MCF 10A (cell line): ENCODE measurements around the gene SLC2A1. TPM values are rescaled to one million over a fixed set of nuclear protein-coding genes. Genes with fewer than 3 reads are reported as not detected.

Experiments
- BruUV-seq: library from RNA; stranded (reverse); fragments of 400-500 nt; replicated peaks from 2 replicates; lab custom pipeline; 2021; lab: Mats Ljungman, UMichigan
- CTCF ChIA-PET: fragments of 300-600 bp; sonication (Branson Sonifier 250); formaldehyde crosslinking; extraction: SDS; loops from one replicate; lab custom pipeline; 2021; ENCODE audit warnings: antibody characterized with exemption, inconsistent platforms; lab: Yijun Ruan, JAX
- POLR2A ChIA-PET: fragments of 300-600, 350-650 bp; sonication (Branson Sonifier 250); formaldehyde crosslinking; extraction: SDS; loops from one replicate; lab custom pipeline; 2020; ENCODE audit warnings: antibody characterized with exemption, inconsistent platforms; lab: Yijun Ruan, JAX
- DNase-seq: peaks from one replicate; pipeline ENCODE4 v3.0.0-alpha.2; 2018; ENCODE audit not compliant: unreplicated experiment
- H3K27ac Mint-ChIP-seq: one replicate; pipeline ENCODE4 v1.8.0; 2022; ENCODE audit warnings: mild to moderate bottlenecking, low read depth, mixed read lengths; ENCODE audit not compliant: unreplicated experiment
- H3K27me3 Mint-ChIP-seq: one replicate; pipeline ENCODE4 v1.8.0; 2022; ENCODE audit warnings: mixed read lengths; ENCODE audit not compliant: insufficient read depth, unreplicated experiment
- H3K36me3 Mint-ChIP-seq: one replicate; pipeline ENCODE4 v1.8.0; 2022; ENCODE audit warnings: mild to moderate bottlenecking, moderate library complexity, mixed read lengths; ENCODE audit not compliant: insufficient read depth, unreplicated experiment
- H3K4me1 Mint-ChIP-seq: one replicate; pipeline ENCODE4 v1.8.0; 2022; ENCODE audit warnings: mixed read lengths; ENCODE audit not compliant: insufficient read depth, unreplicated experiment
- H3K4me3 Mint-ChIP-seq: one replicate; pipeline ENCODE4 v1.8.0; 2022; ENCODE audit warnings: mild to moderate bottlenecking, moderate library complexity, mixed read lengths; ENCODE audit not compliant: unreplicated experiment
- H3K9me3 Mint-ChIP-seq: one replicate; pipeline ENCODE4 v1.8.0; 2022; ENCODE audit warnings: mixed read lengths; ENCODE audit not compliant: unreplicated experiment
- intact Hi-C: fragments of 100-400 bp; cut with micrococcal nuclease; formaldehyde crosslinking; loops from 2 replicates; pipeline ENCODE4 v1.14.1; 2022
- total RNA-seq: library from RNA; stranded (reverse); gene quantifications from 2 replicates; pipeline ENCODE4 v1.2.3, GENCODE V29; 2022
- TF ChIP-seq, protein P1 (sequence below): fragments of 200-600 bp; IDR thresholded peaks from one replicate; pipeline ENCODE4 v1.8.0; 2022; ENCODE audit warnings: antibody characterized with exemption, mild to moderate bottlenecking; ENCODE audit not compliant: unreplicated experiment

Gene SLC2A1
- total RNA-seq, 1 experiment from 2014 or later: 87.5 TPM

DNA sequence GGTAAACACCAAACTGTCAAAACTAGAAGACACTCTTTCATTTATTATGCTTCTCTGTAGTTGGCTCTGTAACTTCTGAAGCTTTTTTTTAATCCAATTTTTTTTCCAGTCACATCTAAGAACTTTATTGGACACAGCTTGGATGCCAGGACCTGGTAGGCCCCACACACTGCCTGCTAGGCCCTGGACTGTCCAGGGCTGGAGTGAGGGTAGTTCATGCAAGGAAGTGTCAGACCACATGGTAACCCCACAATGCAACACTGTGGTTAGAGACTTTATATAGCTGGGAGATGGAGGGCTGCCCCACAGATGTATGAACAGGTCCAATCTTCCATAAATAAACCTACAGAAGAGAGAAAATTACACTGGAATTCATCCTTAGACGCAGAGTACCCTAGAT, 7.1 kb downstream of the SLC2A1 start:
- TF ChIP-seq, protein P1, sequence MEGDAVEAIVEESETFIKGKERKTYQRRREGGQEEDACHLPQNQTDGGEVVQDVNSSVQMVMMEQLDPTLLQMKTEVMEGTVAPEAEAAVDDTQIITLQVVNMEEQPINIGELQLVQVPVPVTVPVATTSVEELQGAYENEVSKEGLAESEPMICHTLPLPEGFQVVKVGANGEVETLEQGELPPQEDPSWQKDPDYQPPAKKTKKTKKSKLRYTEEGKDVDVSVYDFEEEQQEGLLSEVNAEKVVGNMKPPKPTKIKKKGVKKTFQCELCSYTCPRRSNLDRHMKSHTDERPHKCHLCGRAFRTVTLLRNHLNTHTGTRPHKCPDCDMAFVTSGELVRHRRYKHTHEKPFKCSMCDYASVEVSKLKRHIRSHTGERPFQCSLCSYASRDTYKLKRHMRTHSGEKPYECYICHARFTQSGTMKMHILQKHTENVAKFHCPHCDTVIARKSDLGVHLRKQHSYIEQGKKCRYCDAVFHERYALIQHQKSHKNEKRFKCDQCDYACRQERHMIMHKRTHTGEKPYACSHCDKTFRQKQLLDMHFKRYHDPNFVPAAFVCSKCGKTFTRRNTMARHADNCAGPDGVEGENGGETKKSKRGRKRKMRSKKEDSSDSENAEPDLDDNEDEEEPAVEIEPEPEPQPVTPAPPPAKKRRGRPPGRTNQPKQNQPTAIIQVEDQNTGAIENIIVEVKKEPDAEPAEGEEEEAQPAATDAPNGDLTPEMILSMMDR: no peak
- Mint-ChIP-seq H3K4me3 (no peak overlapping the region), H3K9me3 (no peaks in the 10 kb centered on the region), H3K4me1 (peaks cover 33% of the 10 kb centered on the region), H3K27ac (no peak overlapping the region), H3K27me3 (no peaks in the 10 kb centered on the region), H3K36me3 (peaks cover 14% of the 10 kb centered on the region)
- no peak for DNase-seq
- POLR2A ChIA-PET: interaction anchor here (2.3 to 16.8 kb wide), 3 partner anchors 10 to 12 kb away, joined by 6 to 403 read pairs (median 16); no protein-coding TSS in a partner anchor
- CTCF ChIA-PET: interaction anchor here (0.9 kb wide), 1 partner anchor 38 kb away, joined by 3 read pairs; no protein-coding TSS in a partner anchor
- no TSS peak for BruUV-seq
- intact Hi-C loops: no loop called here

DNA sequence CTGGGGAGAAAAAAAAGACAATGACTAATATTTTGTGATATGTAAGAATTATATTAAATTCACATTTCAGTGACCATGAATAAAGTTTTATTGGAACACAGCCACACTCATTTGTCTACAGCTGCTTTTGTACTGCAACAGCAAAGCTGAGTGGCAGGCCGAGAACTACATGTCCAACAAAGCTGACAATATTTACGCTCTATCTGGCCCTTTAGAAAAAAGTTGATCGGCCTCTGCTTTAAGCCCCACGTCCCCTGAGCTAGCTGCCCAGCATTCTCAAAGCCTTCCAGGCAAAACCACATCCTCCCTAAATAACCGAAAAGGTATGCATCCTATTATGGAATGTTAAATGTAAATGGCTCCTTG, 8.6 kb downstream of the SLC2A1 start:
- Mint-ChIP-seq H3K9me3 (no peaks in the 10 kb centered on the region), H3K36me3 (peaks cover 14% of the 10 kb centered on the region), H3K27me3 (no peaks in the 10 kb centered on the region), H3K27ac (peak overlapping the region; percentile 86), H3K4me3 (no peak overlapping the region), H3K4me1 (peaks cover 32% of the 10 kb centered on the region)
- POLR2A ChIA-PET: interaction anchor here (1.2 to 2.5 kb wide), 3 partner anchors 9 to 17 kb away, joined by 3 to 16 read pairs (median 7); partner anchors contain the start of gene SLC2A1
- DNase-seq: no peak
- TF ChIP-seq, protein P1: no peak
- no TSS peak for BruUV-seq
- CTCF ChIA-PET: no interaction called here
- intact Hi-C loops: no loop called here

DNA sequence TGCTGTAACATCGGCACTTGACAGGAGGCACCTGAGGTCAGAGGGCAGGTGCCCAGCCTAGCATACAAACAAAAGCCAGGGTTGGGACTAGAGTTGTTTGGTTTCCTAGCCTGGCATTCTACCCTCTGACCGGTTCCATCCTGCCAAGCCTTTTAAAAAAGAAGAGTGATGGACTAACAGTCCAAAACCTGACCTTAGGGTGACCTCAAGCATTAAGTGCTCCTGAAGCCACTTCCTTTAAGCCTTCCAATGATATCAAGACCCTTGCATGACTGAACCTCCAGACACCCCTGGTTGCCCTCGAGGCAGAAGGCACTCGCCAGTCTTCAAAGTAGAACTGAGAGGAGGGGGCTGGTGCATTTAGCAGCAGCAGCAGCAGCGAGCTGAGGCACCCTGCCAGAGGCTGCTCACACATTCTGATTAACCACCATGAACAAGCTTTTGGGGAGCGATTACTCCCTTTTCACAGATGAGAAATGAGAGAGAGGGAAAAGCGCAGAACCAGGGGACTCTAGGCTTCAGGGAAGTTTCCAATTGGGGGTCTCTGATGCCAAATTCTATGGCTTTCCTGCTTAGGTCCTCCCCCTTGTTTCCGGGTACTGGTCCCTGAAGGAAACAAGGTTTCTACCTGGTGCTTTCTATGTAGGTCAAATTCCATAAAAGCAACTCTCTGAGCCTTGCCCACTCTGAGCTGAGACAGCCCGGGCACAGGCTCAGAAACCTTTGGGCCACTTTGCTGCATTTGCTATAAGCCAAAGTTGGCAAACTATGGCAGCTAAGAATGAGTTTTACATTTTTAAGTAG, 9.2 kb downstream of the SLC2A1 start:
- TF ChIP-seq, protein P1: no peak
- H3K9me3 Mint-ChIP-seq: no peaks in the 10 kb centered on the region
- ChIA-PET CTCF (interaction anchor here (1.2 kb wide), 1 partner anchor 27 kb away, joined by 4 read pairs; no protein-coding TSS in a partner anchor), POLR2A (interaction anchor here (0.7 to 2.5 kb wide), 5 partner anchors 8 to 26 kb away, joined by 3 to 16 read pairs (median 3); partner anchors contain the start of gene SLC2A1)
- H3K27ac Mint-ChIP-seq: peak overlapping the region; percentile 86
- no peak overlapping the region for H3K4me3 Mint-ChIP-seq
- H3K27me3 Mint-ChIP-seq: no peaks in the 10 kb centered on the region
- intact Hi-C loops: no loop called here
- H3K36me3 Mint-ChIP-seq: peaks cover 11% of the 10 kb centered on the region
- DNase-seq: no peak
- H3K4me1 Mint-ChIP-seq: peaks cover 38% of the 10 kb centered on the region
- BruUV-seq: no TSS peak

DNA sequence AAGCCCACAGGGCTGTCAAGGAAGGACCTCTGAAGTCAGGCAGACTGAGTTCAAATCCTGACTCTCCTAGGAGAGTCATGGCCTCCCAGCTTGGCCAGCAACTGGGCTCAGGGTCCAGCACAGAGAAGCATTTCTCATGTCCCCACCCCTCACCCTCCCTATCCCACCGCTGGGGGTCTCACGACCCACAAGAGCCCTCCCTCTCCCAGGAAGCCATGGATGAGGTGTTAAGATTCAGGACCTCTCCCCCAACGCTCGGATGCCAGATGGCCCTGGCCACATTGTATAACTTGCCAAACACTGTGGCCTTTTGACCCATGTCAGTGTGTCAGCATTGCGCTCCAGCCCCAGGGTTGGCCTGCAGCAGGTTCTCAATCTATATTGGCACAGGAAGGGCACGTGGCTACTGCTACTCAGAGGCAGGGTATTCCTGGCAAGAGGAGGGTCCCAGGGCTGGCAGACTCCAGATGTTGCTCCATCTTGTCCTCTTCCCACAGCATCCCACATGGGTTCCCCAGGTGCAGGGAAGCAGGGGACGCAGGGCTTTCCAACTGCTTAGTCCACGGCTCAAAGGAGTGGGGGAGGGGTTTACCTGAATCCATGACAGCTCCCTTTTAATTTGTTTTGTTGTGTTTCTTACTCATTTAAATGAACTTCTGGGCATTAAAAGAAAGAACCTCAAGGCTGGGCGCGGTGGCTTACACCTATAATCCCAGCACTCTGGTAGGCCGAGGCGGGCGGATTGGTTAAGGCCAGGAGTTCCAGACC, 10.5 kb downstream of the SLC2A1 start:
- Mint-ChIP-seq H3K36me3 (peaks cover 7% of the 10 kb centered on the region), H3K27me3 (no peaks in the 10 kb centered on the region), H3K9me3 (no peaks in the 10 kb centered on the region), H3K4me3 (no peak overlapping the region), H3K4me1 (peaks cover 50% of the 10 kb centered on the region), H3K27ac (no peak overlapping the region)
- ChIA-PET CTCF (interaction anchor here (0.6 to 2.2 kb wide), 4 partner anchors 25 to 180 kb away, joined by 3 to 8 read pairs (median 4); no protein-coding TSS in a partner anchor), POLR2A (interaction anchor here (0.7 to 2.1 kb wide), 3 partner anchors 9 to 73 kb away, joined by 3 to 10 read pairs (median 5); no protein-coding TSS in a partner anchor)
- BruUV-seq: no TSS peak
- DNase-seq: no peak
- intact Hi-C loops: no loop called here
- TF ChIP-seq, protein P1: no peak
